ENCODE measurements around the gene MAP4K2. TPM values are rescaled to one million over a fixed set of nuclear protein-coding genes. Genes with fewer than 3 reads are reported as not detected.

Gene MAP4K2
- total RNA-seq, 1 experiment from 2014 or later: 16.8 TPM

GRCh38 chr11:64745189-64745520 is 57.9 kb downstream of the MAP4K2 start:
- Mint-ChIP-seq H3K4me3 (ENCODE audit: unreplicated experiment) (peak overlapping the region; percentile 65), H3K9me3 (ENCODE audit: unreplicated experiment) (no peaks in the 10 kb centered on the region), H3K36me3 (ENCODE audit: insufficient read depth, unreplicated experiment) (peaks cover 11% of the 10 kb centered on the region), H3K27me3 (ENCODE audit: insufficient read depth, unreplicated experiment) (peaks cover 6% of the 10 kb centered on the region), H3K4me1 (ENCODE audit: low read depth, unreplicated experiment) (peaks cover 9% of the 10 kb centered on the region), H3K27ac (ENCODE audit: unreplicated experiment) (no peak overlapping the region)
- H3K27me3 ChIP-seq (replicated peaks; ENCODE audit: control insufficient read depth, insufficient read depth, low read length): no peaks in the 10 kb centered on the region
- TF ChIP-seq, protein P1, sequence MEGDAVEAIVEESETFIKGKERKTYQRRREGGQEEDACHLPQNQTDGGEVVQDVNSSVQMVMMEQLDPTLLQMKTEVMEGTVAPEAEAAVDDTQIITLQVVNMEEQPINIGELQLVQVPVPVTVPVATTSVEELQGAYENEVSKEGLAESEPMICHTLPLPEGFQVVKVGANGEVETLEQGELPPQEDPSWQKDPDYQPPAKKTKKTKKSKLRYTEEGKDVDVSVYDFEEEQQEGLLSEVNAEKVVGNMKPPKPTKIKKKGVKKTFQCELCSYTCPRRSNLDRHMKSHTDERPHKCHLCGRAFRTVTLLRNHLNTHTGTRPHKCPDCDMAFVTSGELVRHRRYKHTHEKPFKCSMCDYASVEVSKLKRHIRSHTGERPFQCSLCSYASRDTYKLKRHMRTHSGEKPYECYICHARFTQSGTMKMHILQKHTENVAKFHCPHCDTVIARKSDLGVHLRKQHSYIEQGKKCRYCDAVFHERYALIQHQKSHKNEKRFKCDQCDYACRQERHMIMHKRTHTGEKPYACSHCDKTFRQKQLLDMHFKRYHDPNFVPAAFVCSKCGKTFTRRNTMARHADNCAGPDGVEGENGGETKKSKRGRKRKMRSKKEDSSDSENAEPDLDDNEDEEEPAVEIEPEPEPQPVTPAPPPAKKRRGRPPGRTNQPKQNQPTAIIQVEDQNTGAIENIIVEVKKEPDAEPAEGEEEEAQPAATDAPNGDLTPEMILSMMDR (IDR thresholded peaks at IDR 0.05; ENCODE audit: insufficient read depth in 1 of 2, low read depth in 1 of 2, low read length in 1 of 2, severe bottlenecking in 1 of 2, unreplicated experiment in 1 of 2): no peak
- no TSS peak for BruUV-seq (replicated peaks)
- H3K4me1 ChIP-seq: peaks cover 38% of the 10 kb centered on the region
- CTCF ChIA-PET: interaction anchor here (0.6 to 1.4 kb wide), 3 partner anchors 56 to 504 kb away, joined by 3 to 5 read pairs (median 3); no protein-coding TSS in a partner anchor
- DNase-seq: peak in 1 of 2 experiments; percentile 27
- no peaks in the 10 kb centered on the region for H3K9me3 ChIP-seq
- no peaks in the 10 kb centered on the region for H3K36me3 ChIP-seq (ENCODE audit: control insufficient read depth, insufficient read depth, low read length)
- H3K4me3 ChIP-seq (ENCODE audit: low read depth, low read length): peak overlapping the region; percentile 59
- POLR2A ChIA-PET: no interaction called here
- intact Hi-C loops (cut with micrococcal nuclease; ENCODE audit: unreplicated experiment): no loop called here

DNA sequence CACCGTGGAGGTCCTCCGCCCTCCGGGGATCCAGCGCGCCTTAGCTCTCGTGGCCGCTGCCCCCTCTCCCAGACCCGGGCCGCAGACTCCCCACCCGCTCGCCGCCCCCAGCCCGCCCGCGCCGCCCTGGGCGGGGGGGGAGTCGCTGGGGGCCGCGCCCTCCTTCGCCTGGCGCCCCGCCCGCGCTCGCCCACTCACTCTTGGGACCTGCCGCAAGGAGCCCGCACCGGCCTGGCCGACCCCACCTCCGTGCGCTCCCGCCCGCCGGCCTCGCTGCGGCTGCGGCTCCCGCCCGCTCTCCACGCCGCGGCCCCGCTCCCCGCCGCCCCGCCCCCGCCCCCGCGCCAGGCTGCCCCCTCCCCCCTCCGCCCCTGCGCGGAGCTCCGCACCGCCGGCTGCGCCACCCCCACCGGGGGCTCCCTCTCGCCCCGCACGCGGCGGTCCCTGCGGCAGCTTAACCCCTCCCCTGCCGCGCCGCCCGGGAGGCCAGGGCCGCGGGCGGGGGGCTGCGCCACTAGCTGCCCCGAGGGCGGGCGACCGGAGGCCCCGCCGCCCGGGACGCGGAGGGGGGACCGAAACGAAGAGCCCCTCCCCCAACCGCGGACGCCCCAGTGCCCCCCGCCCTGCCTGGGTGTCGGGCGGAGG is 58.3 kb downstream of the MAP4K2 start:
- peaks cover 38% of the 10 kb centered on the region for H3K4me1 ChIP-seq
- ChIA-PET POLR2A (no interaction called here), CTCF (interaction anchor here (1.1 to 1.4 kb wide), 2 partner anchors 56 to 94 kb away, joined by 3 to 5 read pairs; no protein-coding TSS in a partner anchor)
- TF ChIP-seq, protein P1 (IDR thresholded peaks at IDR 0.05; ENCODE audit: insufficient read depth in 1 of 2, low read depth in 1 of 2, low read length in 1 of 2, severe bottlenecking in 1 of 2, unreplicated experiment in 1 of 2): no peak
- no TSS peak for BruUV-seq (replicated peaks)
- H3K27me3 ChIP-seq (replicated peaks; ENCODE audit: control insufficient read depth, insufficient read depth, low read length): no peaks in the 10 kb centered on the region
- no peak for DNase-seq
- Mint-ChIP-seq H3K4me3 (ENCODE audit: unreplicated experiment) (peak overlapping the region; percentile 69), H3K36me3 (ENCODE audit: insufficient read depth, unreplicated experiment) (peaks cover 11% of the 10 kb centered on the region), H3K4me1 (ENCODE audit: low read depth, unreplicated experiment) (peaks cover 9% of the 10 kb centered on the region), H3K27ac (ENCODE audit: unreplicated experiment) (no peak overlapping the region), H3K9me3 (ENCODE audit: unreplicated experiment) (no peaks in the 10 kb centered on the region), H3K27me3 (ENCODE audit: insufficient read depth, unreplicated experiment) (peaks cover 6% of the 10 kb centered on the region)
- H3K36me3 ChIP-seq (ENCODE audit: control insufficient read depth, insufficient read depth, low read length): no peaks in the 10 kb centered on the region
- H3K4me3 ChIP-seq (ENCODE audit: low read depth, low read length): peak overlapping the region; percentile 59
- no peaks in the 10 kb centered on the region for H3K9me3 ChIP-seq
- intact Hi-C loops (cut with micrococcal nuclease; ENCODE audit: unreplicated experiment): no loop called here

DNA sequence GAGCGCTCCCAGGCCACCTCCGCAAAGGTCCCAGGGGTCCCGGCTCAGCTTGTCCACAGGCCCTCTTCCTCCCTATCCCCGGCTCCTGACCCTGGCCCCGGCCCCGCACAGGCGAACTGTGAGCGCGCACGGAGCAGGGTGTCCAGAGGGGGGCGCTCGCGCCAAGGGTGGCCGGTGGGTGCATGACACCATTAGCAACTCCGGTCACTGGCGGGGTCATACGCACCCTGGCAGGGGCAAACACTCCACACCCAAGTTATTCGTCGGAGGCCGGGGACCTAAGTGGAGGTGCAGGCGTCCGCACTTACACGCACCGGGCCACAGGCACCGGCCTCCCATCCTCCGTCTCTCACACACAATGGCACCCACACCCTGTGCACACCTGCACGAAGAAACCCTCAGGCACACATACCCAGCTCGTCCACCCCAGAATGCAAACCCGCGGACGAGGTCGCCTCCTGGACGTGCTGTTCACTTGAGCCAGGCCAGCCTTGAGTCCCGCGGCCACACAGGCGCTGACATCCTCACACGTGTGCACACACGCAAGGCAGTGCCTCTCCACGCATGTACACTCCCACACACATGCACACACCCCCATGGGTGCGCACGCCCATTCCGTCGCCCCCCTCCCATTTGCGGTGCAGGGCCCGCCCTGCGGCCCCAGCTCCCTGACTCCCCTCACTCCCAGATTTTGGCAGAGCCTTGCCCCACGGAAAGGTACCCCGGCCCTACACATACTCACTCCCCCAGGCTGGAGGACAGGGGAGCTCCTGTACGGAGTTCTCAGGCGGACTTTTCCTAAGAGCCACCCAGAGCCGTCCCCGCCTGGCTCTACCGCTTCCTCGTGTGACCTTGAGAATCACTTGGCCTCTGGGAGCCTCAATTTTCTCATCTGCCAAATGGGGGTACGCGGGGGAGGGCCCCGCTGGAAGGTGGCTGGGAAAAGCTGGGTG is 59.1 kb downstream of the MAP4K2 start, which contains the start of gene RASGRP2:
RASGRP2 (minus strand) TSS at position 552 of the 953 bp plus-strand sequence. CDS start 1,276 bp downstream, outside the sequence.
- TF ChIP-seq, protein P1 (IDR thresholded peaks at IDR 0.05; ENCODE audit: insufficient read depth in 1 of 2, low read depth in 1 of 2, low read length in 1 of 2, severe bottlenecking in 1 of 2, unreplicated experiment in 1 of 2): peak; percentile 62 to 73
- Histone ChIP-seq H3K4me1 (peaks cover 38% of the 10 kb centered on the region), H3K4me3 (ENCODE audit: low read depth, low read length) (peak within 1 kb of the TSS; percentile 59), H3K27me3 (replicated peaks; ENCODE audit: control insufficient read depth, insufficient read depth, low read length) (no peaks in the 10 kb centered on the region), H3K36me3 (ENCODE audit: control insufficient read depth, insufficient read depth, low read length) (no peaks in the 10 kb centered on the region), H3K9me3 (no peaks in the 10 kb centered on the region)
- H3K4me1 Mint-ChIP-seq (ENCODE audit: low read depth, unreplicated experiment): peaks cover 9% of the 10 kb centered on the region
- DNase-seq: peak; percentile 78 to 87
- peaks cover 11% of the 10 kb centered on the region for H3K36me3 Mint-ChIP-seq (ENCODE audit: insufficient read depth, unreplicated experiment)
- ChIA-PET CTCF (interaction anchor here (0.6 to 2.4 kb wide), 12 partner anchors 28 to 426 kb away, joined by 3 to 11 read pairs (median 4); partner anchors contain the start of genes MEN1 and PRDX5), POLR2A (interaction anchor here (0.6 to 1.6 kb wide), 2 partner anchors 33 to 35 kb away, joined by 3 to 10 read pairs; partner anchors contain the start of gene SF1)
- no peaks in the 10 kb centered on the region for H3K9me3 Mint-ChIP-seq (ENCODE audit: unreplicated experiment)
- intact Hi-C loops (cut with micrococcal nuclease; ENCODE audit: unreplicated experiment): loop anchor here (1.0 kb wide), 1 partner anchor 56 kb away; no protein-coding TSS in a partner anchor
- H3K4me3 Mint-ChIP-seq (ENCODE audit: unreplicated experiment): peak within 1 kb of the TSS; percentile 69
- no TSS peak for BruUV-seq (replicated peaks)
- H3K27ac Mint-ChIP-seq (ENCODE audit: unreplicated experiment): no peak within 1 kb of the TSS
- H3K27me3 Mint-ChIP-seq (ENCODE audit: insufficient read depth, unreplicated experiment): peaks cover 6% of the 10 kb centered on the region
